Esophagus squamous epithelium (tissue), 5 donors: Measurements from ENCODE around the gene MAT2A. TPM values are rescaled to one million over a fixed set of nuclear protein-coding genes. Genes with fewer than 3 reads are reported as not detected.

Source experiments
- DNase-seq: peaks from one replicate; lab custom pipeline; 2025; lab: John Stamatoyannopoulos, UW
- H3K27ac ChIP-seq, 4 donors: fragments of 200-600 bp; sonication (generic); one replicate each; pipeline ENCODE4 v1.5.1; 2016 to 2019; ENCODE audit warnings: mild to moderate bottlenecking in 1 of 4
- H3K27me3 ChIP-seq, 4 donors: fragments of 200-600 bp; sonication (generic); 1 replicate in 3 of 4; 2 replicates in 1 of 4; pipeline versions ENCODE4 v1.5.1 to v1.6.0; 2017 to 2021; ENCODE audit warnings: antibody characterized with exemption in 1 of 4
- H3K36me3 ChIP-seq, 3 donors: fragments of 200-600 bp; sonication (generic); one replicate each; pipeline ENCODE4 v1.5.1; 2016 to 2019
- H3K4me1 ChIP-seq, 3 donors: fragments of 200-600 bp; sonication (generic); one replicate each; pipeline ENCODE4 v1.5.1; 2017 to 2019
- H3K4me3 ChIP-seq, 4 donors: fragments of 200-600 bp; sonication (generic); 1 replicate in 3 of 4; 2 replicates in 1 of 4; pipeline ENCODE4 v1.5.1; 2016 to 2019; ENCODE audit warnings: mild to moderate bottlenecking in 2 of 4, moderate library complexity in 1 of 4
- H3K9me3 ChIP-seq, 3 donors: fragments of 200-600 bp; sonication (generic); one replicate each; pipeline ENCODE4 v1.5.1; 2016 to 2019
- POLR2A ChIP-seq, 4 donors: fragments of 450-650 bp; IDR thresholded peaks; one replicate each; pipeline ENCODE4 v1.6.1; 2017; ENCODE audit warnings: antibody characterized with exemption in 4 of 4, mild to moderate bottlenecking in 4 of 4, moderate library complexity in 3 of 4
- WGBS, 2 donors: methylation state at CpG; one replicate each; pipeline ENCODE4 v1.1.5; 2018; 5-methylcytosine and 5-hydroxymethylcytosine counted together
- intact Hi-C: fragments of 100-400 bp; cut with DNase I; formaldehyde crosslinking; loops from one replicate; pipeline ENCODE4 v1.15.0; 2022
- total RNA-seq, 4 donors: library from RNA; depleted of rRNA; stranded (reverse); fragments of >200 nt; gene quantifications; one replicate each; pipeline ENCODE4 v1.1.0, GENCODE V29; 2016
- TF ChIP-seq, protein P1 (sequence below), 6 experiments: fragments of 450-650 bp in 4 of 6; fragments of 200-600 bp in 2 of 6; sonication (generic) in 2 of 6; IDR thresholded peaks; one replicate each; pipeline ENCODE4 v1.5.1; 2016 to 2019; ENCODE audit warnings: antibody characterized with exemption in 6 of 6, mild to moderate bottlenecking in 4 of 6, moderate library complexity in 4 of 6
- donor health status: DM: yes; HTN: yes; CAD: no.

The MAT2A gene
- total RNA-seq, 4 donors from 2014 or later: 81.8 to 272 (median 121) TPM

DNA sequence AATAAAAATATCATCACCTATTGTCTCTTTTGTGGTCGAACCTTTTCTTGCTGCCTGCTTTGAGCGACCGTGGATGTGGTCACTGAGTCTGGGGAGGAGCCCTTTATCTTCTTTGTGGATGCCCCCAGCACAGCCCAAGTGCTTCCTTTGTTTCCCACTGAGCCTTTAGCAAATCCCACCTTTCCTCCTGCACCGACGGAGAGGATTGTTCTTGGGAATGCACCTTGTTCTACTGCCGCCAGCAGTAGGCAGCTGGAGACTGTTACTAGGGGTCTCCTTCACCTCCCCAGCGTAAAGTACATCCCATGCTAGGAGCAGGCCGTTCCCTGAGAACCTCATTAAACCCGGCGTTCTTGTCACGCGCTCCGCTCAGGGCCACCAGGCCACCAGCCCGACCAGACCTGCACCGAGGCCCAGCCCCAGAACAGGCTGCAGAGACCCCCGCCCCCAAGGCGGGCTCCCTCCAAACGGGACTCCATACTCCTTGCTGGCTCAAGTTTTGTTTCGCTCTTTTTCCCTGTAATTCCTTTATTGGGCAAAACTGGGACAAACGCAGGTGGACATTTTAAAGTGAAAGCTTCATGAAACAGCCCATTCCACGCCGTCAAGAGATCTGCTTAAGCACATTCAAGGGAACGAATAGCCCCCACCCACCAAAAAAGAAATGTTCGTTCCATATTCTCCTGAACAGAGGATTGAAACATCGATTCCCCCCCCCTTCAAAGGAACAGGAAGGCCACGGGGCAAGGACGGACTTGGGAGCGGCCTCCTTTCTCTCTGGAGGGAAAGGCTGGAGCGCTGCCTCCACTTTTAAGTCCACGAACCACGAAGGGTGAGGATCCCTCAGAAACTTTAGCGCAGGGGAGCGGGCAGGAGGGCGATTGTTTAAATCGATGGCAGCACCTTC is 1.1 kb upstream of the MAT2A start:
- TF ChIP-seq, protein P1, sequence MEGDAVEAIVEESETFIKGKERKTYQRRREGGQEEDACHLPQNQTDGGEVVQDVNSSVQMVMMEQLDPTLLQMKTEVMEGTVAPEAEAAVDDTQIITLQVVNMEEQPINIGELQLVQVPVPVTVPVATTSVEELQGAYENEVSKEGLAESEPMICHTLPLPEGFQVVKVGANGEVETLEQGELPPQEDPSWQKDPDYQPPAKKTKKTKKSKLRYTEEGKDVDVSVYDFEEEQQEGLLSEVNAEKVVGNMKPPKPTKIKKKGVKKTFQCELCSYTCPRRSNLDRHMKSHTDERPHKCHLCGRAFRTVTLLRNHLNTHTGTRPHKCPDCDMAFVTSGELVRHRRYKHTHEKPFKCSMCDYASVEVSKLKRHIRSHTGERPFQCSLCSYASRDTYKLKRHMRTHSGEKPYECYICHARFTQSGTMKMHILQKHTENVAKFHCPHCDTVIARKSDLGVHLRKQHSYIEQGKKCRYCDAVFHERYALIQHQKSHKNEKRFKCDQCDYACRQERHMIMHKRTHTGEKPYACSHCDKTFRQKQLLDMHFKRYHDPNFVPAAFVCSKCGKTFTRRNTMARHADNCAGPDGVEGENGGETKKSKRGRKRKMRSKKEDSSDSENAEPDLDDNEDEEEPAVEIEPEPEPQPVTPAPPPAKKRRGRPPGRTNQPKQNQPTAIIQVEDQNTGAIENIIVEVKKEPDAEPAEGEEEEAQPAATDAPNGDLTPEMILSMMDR (IDR thresholded peaks at IDR 0.05): peak in 1 of 6 experiments; percentile 17
- TF ChIP-seq POLR2A (IDR thresholded peaks at IDR 0.05): peak in 1 of 4 donors; percentile 22
- peaks cover 9 to 19% (median 9%) of the 10 kb centered on the region in 3 donors for H3K36me3 ChIP-seq
- peaks cover 15 to 51% (median 31%) of the 10 kb centered on the region in 3 donors for H3K4me1 ChIP-seq
- intact Hi-C loops: no loop called here
- no peaks in the 10 kb centered on the region for H3K27me3 ChIP-seq
- H3K4me3 ChIP-seq: peak overlapping the region; percentile 71 to 84 (median 76)
- 2 to 5% methylated on average over 13 of the region's 35 CpGs for WGBS, 2 donors
- no peaks in the 10 kb centered on the region for H3K9me3 ChIP-seq
- DNase-seq: no peak
- H3K27ac ChIP-seq: peak overlapping the region; percentile 96 to 99 (median 98)

DNA sequence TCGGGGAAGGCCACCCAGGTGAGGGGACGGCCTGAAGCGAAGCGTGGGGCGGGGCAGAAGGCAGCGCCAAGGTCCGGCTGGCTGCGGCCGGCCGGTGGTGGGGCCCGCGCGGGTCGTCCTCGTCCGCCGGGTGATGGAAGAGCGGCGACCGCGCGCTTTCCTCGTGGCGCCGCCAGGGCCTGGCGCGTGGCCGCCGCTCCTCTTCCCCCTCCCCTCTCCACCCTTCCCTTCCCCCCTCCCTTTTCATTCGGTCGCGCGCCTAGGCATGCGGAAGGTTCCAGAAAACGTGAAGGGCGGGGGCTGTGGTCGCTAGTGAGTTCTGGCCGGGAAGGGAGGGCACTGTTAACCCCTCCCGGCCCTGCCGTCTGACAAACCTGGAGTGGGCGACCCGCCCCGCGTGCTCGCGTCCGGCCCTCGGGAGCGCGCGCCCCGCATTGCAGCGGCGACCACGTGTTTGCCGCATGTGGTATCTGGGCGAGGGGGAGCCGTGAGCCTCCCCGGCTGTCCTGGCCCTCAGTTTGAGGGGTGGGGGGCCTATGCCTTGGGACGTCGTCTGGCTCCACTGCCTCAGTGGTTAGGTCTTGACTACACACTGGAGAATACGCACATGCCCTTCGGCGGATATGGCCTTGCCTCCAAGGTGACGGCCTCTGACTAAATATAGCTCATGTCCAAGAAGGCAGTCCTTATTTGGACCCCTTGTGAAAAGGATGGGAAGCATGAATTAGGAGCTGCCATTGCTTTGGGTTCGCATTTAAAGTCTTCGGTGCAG is 579 bp downstream of the MAT2A start:
- H3K9me3 ChIP-seq: no peaks in the 10 kb centered on the region
- 0 to 4% methylated on average over 2 to 30 of the region's 67 CpGs for WGBS, 2 donors
- no peaks in the 10 kb centered on the region for H3K27me3 ChIP-seq
- no peak for TF ChIP-seq POLR2A (IDR thresholded peaks at IDR 0.05)
- TF ChIP-seq, protein P1 (IDR thresholded peaks at IDR 0.05): peak in 1 of 6 experiments; percentile 6
- H3K36me3 ChIP-seq: peaks cover 15 to 35% (median 26%) of the 10 kb centered on the region in 3 donors
- peak overlapping the region; percentile 96 to 99 (median 98) for H3K27ac ChIP-seq
- H3K4me3 ChIP-seq: peak overlapping the region; percentile 71 to 84 (median 76)
- intact Hi-C loops: no loop called here
- DNase-seq: peak; percentile 36
- H3K4me1 ChIP-seq: peaks cover 19 to 68% (median 39%) of the 10 kb centered on the region in 3 donors

DNA sequence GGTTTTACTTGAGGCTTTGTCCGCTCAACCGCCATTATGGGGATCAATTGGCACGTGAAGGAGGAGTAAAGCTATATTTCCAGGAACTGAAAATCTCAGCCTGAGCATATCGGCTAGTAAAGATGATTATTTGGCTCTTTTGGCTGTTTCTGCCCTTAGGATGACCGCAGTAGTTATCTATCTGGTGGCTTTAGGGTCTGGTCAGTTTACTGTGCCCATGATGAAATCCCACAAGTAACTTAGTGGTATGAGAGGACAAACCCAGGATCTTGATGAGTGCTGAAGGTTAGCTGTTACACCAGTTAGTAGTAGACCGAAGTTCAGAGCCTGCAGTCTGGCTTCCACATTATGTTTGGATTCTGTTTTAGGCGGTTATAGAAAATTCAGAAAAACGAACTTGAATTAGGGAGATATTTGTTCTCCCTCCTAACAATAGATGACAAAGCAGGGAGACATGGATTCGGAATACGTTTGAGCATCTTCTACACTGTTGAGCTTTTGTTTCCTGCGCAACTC is 1.2 kb downstream of the MAT2A start:
- Histone ChIP-seq H3K36me3 (peaks cover 15 to 42% (median 30%) of the 10 kb centered on the region in 3 donors), H3K9me3 (no peaks in the 10 kb centered on the region), H3K4me1 (peaks cover 19 to 73% (median 42%) of the 10 kb centered on the region in 3 donors), H3K27ac (peak overlapping the region; percentile 96 to 99 (median 98)), H3K27me3 (no peaks in the 10 kb centered on the region), H3K4me3 (peak overlapping the region; percentile 71 to 84 (median 76))
- intact Hi-C loops: no loop called here
- WGBS, 2 donors: 2% methylated on average over 11 of the region's 11 CpGs
- TF ChIP-seq, protein P1 (IDR thresholded peaks at IDR 0.05): no peak
- TF ChIP-seq POLR2A (IDR thresholded peaks at IDR 0.05): no peak
- no peak for DNase-seq

DNA sequence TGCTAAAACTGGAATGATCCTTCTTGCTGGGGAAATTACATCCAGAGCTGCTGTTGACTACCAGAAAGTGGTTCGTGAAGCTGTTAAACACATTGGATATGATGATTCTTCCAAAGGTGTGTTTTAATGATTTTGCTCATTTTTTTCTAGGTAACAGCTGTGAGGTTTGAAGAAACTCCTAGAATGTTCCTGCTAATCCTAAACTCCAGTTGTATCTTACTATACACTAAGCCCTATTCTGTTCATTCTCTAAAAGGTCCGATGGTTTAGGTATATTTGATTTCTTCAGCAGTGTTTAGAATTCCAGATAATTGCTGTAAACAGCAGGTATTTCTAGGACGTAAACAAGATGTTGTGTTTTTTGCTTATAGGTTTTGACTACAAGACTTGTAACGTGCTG is 2.3 kb downstream of the MAT2A start:
- no peak for TF ChIP-seq POLR2A (IDR thresholded peaks at IDR 0.05)
- TF ChIP-seq, protein P1 (IDR thresholded peaks at IDR 0.05): no peak
- 16 to 19% methylated on average over 4 of the region's 4 CpGs for WGBS, 2 donors
- peak overlapping the region in 3 of 4 donors; percentile 96 to 99 (median 97) for H3K27ac ChIP-seq
- H3K4me1 ChIP-seq: peaks cover 19 to 79% (median 46%) of the 10 kb centered on the region in 3 donors
- no peaks in the 10 kb centered on the region for H3K27me3 ChIP-seq
- H3K4me3 ChIP-seq: peak overlapping the region; percentile 71 to 84 (median 76)
- DNase-seq: no peak
- no peaks in the 10 kb centered on the region for H3K9me3 ChIP-seq
- intact Hi-C loops: no loop called here
- peaks cover 19 to 53% (median 30%) of the 10 kb centered on the region in 3 donors for H3K36me3 ChIP-seq
